ENCODE data around the gene GAB2.

GRCh38 chr11:78365381-78365792 lies 52.2 kb downstream of the GAB2 start:
- TF ChIP-seq FOXK2 (IDR thresholded peaks at IDR 0.05) (no peak), SRF (IDR thresholded peaks at IDR 0.05; ENCODE audit: low read depth in 2 of 2, low read length in 2 of 2) (no peak), HCFC1 (IDR thresholded peaks at IDR 0.05; ENCODE audit: low read length) (no peak), MXI1 (IDR thresholded peaks at IDR 0.05; ENCODE audit: low read depth, low read length) (no peak), BHLHE40 (IDR thresholded peaks at IDR 0.05; ENCODE audit: borderline replicate concordance in 1 of 2, low read depth in 2 of 2, low read length in 1 of 2) (no peak), SIX5 (IDR thresholded peaks at IDR 0.05; ENCODE audit: low read depth, low read length, severe bottlenecking) (no peak), POLR2A (IDR thresholded peaks at IDR 0.05; ENCODE audit: low read depth, low read length) (no peak), YBX1 (IDR thresholded peaks at IDR 0.05) (no peak), HDAC2 (IDR thresholded peaks at IDR 0.05) (no peak)
- TF ChIP-seq, protein P1, sequence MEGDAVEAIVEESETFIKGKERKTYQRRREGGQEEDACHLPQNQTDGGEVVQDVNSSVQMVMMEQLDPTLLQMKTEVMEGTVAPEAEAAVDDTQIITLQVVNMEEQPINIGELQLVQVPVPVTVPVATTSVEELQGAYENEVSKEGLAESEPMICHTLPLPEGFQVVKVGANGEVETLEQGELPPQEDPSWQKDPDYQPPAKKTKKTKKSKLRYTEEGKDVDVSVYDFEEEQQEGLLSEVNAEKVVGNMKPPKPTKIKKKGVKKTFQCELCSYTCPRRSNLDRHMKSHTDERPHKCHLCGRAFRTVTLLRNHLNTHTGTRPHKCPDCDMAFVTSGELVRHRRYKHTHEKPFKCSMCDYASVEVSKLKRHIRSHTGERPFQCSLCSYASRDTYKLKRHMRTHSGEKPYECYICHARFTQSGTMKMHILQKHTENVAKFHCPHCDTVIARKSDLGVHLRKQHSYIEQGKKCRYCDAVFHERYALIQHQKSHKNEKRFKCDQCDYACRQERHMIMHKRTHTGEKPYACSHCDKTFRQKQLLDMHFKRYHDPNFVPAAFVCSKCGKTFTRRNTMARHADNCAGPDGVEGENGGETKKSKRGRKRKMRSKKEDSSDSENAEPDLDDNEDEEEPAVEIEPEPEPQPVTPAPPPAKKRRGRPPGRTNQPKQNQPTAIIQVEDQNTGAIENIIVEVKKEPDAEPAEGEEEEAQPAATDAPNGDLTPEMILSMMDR (IDR thresholded peaks at IDR 0.05 in 2 of 3, conservative IDR thresholded peaks at IDR 0.05 in 1 of 3; ENCODE audit: control insufficient read depth in 2 of 3, extremely low read depth in 1 of 3, insufficient read depth in 1 of 3, low read depth in 3 of 3, low read length in 3 of 3), result no peak
